A673 (cell line): ENCODE data around the gene TTC28. TPM values are rescaled to one million over a fixed set of nuclear protein-coding genes. Genes with fewer than 3 reads are reported as not detected.

Source experiments
- BruUV-seq: library from RNA; stranded (reverse); fragments of 400-500 nt; replicated peaks from 2 replicates; lab custom pipeline; 2021; lab: Mats Ljungman, UMichigan
- CTCF ChIA-PET: fragments of 300-600 bp; sonication (Branson Sonifier 250); formaldehyde crosslinking; loops from one replicate; lab custom pipeline; 2022; ENCODE audit warnings: antibody characterized with exemption; lab: Charles Lee
- POLR2A ChIA-PET: fragments of 300-600 bp; sonication (Branson Sonifier 250); formaldehyde crosslinking; loops from one replicate; lab custom pipeline; 2022; ENCODE audit warnings: antibody characterized with exemption; ENCODE audit not compliant: low non-redundant PET; lab: Charles Lee
- DNase-seq: peaks from one replicate; pipeline ENCODE4 v3.0.0-alpha.2; 2015; ENCODE audit warnings: low spot score
- H3K27ac ChIP-seq: fragments of 200-600 bp; sonication (generic); 2 replicates; pipeline ENCODE4 v1.5.1; 2016; ENCODE audit warnings: mixed run types, low read depth, mild to moderate bottlenecking, mixed read lengths, antibody characterized with exemption, low read length; ENCODE audit not compliant: poor library complexity, severe bottlenecking
- H3K27me3 ChIP-seq: fragments of 200-600 bp; sonication (generic); replicated peaks from 2 replicates; pipeline ENCODE4 v1.6.1; 2017; ENCODE audit warnings: mixed run types, low read depth, mild to moderate bottlenecking, mixed read lengths, antibody characterized with exemption, low read length; ENCODE audit not compliant: insufficient read depth, poor library complexity
- H3K36me3 ChIP-seq: fragments of 200-600 bp; sonication (generic); 2 replicates; pipeline ENCODE4 v1.6.1; 2016; ENCODE audit warnings: mixed run types, mild to moderate bottlenecking, mixed read lengths, antibody characterized with exemption, low read length; ENCODE audit not compliant: insufficient read depth, poor library complexity, severe bottlenecking
- H3K4me1 ChIP-seq: fragments of 200-600 bp; sonication (generic); 2 replicates; pipeline ENCODE4 v1.6.1; 2017; ENCODE audit warnings: mixed run types, mild to moderate bottlenecking, mixed read lengths, antibody characterized with exemption, low read length; ENCODE audit not compliant: insufficient read depth, poor library complexity, severe bottlenecking
- H3K4me3 ChIP-seq: fragments of 200-600 bp; sonication (generic); 2 replicates; pipeline ENCODE4 v1.5.1; 2016; ENCODE audit warnings: low read depth, mixed run types, mild to moderate bottlenecking, mixed read lengths, low read length; ENCODE audit not compliant: poor library complexity, severe bottlenecking
- H3K9me3 ChIP-seq: fragments of 200-600 bp; sonication (generic); 2 replicates; pipeline ENCODE4 v1.6.1; 2016; ENCODE audit warnings: mixed run types, low read depth, mild to moderate bottlenecking, mixed read lengths, antibody characterized with exemption, low read length; ENCODE audit not compliant: poor library complexity, severe bottlenecking
- EZH2 ChIP-seq: fragments of 200-600 bp; sonication (generic); IDR thresholded peaks from 2 replicates; pipeline ENCODE4 v1.6.1; 2017; ENCODE audit warnings: borderline replicate concordance, low read depth, mild to moderate bottlenecking, mixed read lengths, antibody characterized with exemption, low read length; ENCODE audit not compliant: poor library complexity, severe bottlenecking
- intact Hi-C: fragments of 100-400 bp; cut with micrococcal nuclease; formaldehyde crosslinking; loops from one replicate; pipeline ENCODE4 v1.10.0; 2022; ENCODE audit not compliant: unreplicated experiment
- total RNA-seq: library from RNA; stranded (reverse); gene quantifications from 2 replicates; pipeline ENCODE4 v1.2.3, GENCODE V29; 2021
- TF ChIP-seq, protein P1 (sequence below): fragments of 300-800, 200-600 bp; sonication (generic); conservative IDR thresholded peaks from 2 replicates; pipeline ENCODE4 v1.5.1; 2017; ENCODE audit warnings: low read depth, mild to moderate bottlenecking, antibody characterized with exemption, low read length, moderate library complexity, mixed read lengths

The TTC28 gene
- total RNA-seq, 1 experiment from 2014 or later: 48.7 TPM

DNA sequence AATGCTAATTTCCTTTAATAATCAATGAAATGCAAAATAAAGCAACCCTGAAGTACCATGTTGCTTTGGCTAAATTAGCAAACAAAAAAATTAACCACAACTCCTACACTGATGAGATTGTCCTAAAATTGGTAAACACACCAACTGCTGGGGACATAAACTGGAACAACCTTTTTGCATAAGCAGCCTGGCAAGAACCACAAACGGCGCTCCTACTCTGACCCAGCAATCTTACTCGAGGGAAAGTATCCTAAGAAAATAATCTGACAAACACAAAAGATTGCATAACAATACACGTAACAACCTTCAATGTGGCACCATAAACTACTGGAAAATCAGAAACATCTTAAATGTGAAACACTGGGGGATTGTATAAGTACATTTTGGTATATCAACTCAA lies 570.8 kb downstream of the TTC28 start:
- DNase-seq: no peak
- Histone ChIP-seq H3K27ac (no peak overlapping the region), H3K9me3 (no peaks in the 10 kb centered on the region), H3K4me1 (peaks cover 24% of the 10 kb centered on the region), H3K4me3 (no peak overlapping the region), H3K27me3 (no peaks in the 10 kb centered on the region), H3K36me3 (no peaks in the 10 kb centered on the region)
- TF ChIP-seq, protein P1, sequence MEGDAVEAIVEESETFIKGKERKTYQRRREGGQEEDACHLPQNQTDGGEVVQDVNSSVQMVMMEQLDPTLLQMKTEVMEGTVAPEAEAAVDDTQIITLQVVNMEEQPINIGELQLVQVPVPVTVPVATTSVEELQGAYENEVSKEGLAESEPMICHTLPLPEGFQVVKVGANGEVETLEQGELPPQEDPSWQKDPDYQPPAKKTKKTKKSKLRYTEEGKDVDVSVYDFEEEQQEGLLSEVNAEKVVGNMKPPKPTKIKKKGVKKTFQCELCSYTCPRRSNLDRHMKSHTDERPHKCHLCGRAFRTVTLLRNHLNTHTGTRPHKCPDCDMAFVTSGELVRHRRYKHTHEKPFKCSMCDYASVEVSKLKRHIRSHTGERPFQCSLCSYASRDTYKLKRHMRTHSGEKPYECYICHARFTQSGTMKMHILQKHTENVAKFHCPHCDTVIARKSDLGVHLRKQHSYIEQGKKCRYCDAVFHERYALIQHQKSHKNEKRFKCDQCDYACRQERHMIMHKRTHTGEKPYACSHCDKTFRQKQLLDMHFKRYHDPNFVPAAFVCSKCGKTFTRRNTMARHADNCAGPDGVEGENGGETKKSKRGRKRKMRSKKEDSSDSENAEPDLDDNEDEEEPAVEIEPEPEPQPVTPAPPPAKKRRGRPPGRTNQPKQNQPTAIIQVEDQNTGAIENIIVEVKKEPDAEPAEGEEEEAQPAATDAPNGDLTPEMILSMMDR: no peak
- TF ChIP-seq EZH2: no peak
- ChIA-PET CTCF (no interaction called here), POLR2A (no interaction called here)
- BruUV-seq: no TSS peak
- intact Hi-C loops: no loop called here

- no peak for TF ChIP-seq EZH2
- TF ChIP-seq, protein P1: no peak
- H3K27ac ChIP-seq: no peak overlapping the region
- ChIA-PET CTCF (no interaction called here), POLR2A (no interaction called here)
- no TSS peak for BruUV-seq
- intact Hi-C loops: no loop called here
- H3K4me1 ChIP-seq: peaks cover 8% of the 10 kb centered on the region
- H3K27me3 ChIP-seq: no peaks in the 10 kb centered on the region
- no peak for DNase-seq
- H3K36me3 ChIP-seq: no peaks in the 10 kb centered on the region
- no peak overlapping the region for H3K4me3 ChIP-seq
- H3K9me3 ChIP-seq: no peaks in the 10 kb centered on the region
Measured at GRCh38 chr22:28106617-28107016, 573.0 kb downstream of the TTC28 start.

- CTCF ChIA-PET: no interaction called here
- H3K27ac ChIP-seq: no peak overlapping the region
- no peak for DNase-seq
- POLR2A ChIA-PET: interaction anchor here (0.6 kb wide), 1 partner anchor 831 kb away, joined by 5 read pairs; no protein-coding TSS in a partner anchor
- no TSS peak for BruUV-seq
- H3K4me1 ChIP-seq: peaks cover 5% of the 10 kb centered on the region
- intact Hi-C loops: no loop called here
- no peak for TF ChIP-seq EZH2
- TF ChIP-seq, protein P1: no peak
- H3K4me3 ChIP-seq: no peak overlapping the region
- H3K27me3 ChIP-seq: no peaks in the 10 kb centered on the region
- no peaks in the 10 kb centered on the region for H3K9me3 ChIP-seq
- H3K36me3 ChIP-seq: no peaks in the 10 kb centered on the region
Measured at GRCh38 chr22:28105988-28106387, 573.7 kb downstream of the TTC28 start.
